Urinary bladder (tissue), 4 donors: Measurements from ENCODE around the gene DAND5. TPM values are rescaled to one million over a fixed set of nuclear protein-coding genes. Genes with fewer than 3 reads are reported as not detected.
A peak's percentile ranks its signal among the peaks of the same experiment; 100 is the strongest.

Experiments
- DNase-seq: peaks from one replicate; pipeline ENCODE4 v3.0.0-alpha.2; 2015; ENCODE audit errors: extremely low spot score
- H3K27ac ChIP-seq: one replicate; pipeline ENCODE4 v1.5.1; 2013; ENCODE audit warnings: low read depth, mild to moderate bottlenecking, moderate library complexity
- H3K36me3 ChIP-seq: one replicate; pipeline ENCODE4 v1.6.1; 2013; ENCODE audit warnings: mild to moderate bottlenecking, moderate library complexity; ENCODE audit not compliant: insufficient read depth
- H3K4me1 ChIP-seq: one replicate; pipeline ENCODE4 v1.6.1; 2013; ENCODE audit warnings: mild to moderate bottlenecking, moderate library complexity; ENCODE audit not compliant: insufficient read depth
- H3K4me3 ChIP-seq: one replicate; pipeline ENCODE4 v1.5.1; 2013; ENCODE audit warnings: low read depth, low read length
- WGBS: extraction: QIAGEN DNeasy Blood & Tissue Kit; methylation state at CpG from one replicate; pipeline ENCODE4 v1.1.7; 2013; 5-methylcytosine and 5-hydroxymethylcytosine counted together
- polyA plus RNA-seq: library from polyadenylated mRNA; stranded (reverse); fragments of 200-250 nt; gene quantifications from one replicate; pipeline ENCODE4 v1.2.3, GENCODE V29; 2013
- small RNA-seq: library from RNA; depleted of rRNA; stranded (forward); fragments of <200 nt; gene quantifications from one replicate; pipeline ENCODE3, GENCODE V24; 2014
- total RNA-seq: library from RNA; depleted of rRNA; stranded (reverse); fragments of >200 nt; gene quantifications from one replicate; pipeline ENCODE4 v1.2.3, GENCODE V29; 2014
- donor health status: healthy with polysubstance abuse.
- donor health status: healthy.

DAND5 gene
- total and polyA plus RNA-seq, 2 donors = not detected

DNA sequence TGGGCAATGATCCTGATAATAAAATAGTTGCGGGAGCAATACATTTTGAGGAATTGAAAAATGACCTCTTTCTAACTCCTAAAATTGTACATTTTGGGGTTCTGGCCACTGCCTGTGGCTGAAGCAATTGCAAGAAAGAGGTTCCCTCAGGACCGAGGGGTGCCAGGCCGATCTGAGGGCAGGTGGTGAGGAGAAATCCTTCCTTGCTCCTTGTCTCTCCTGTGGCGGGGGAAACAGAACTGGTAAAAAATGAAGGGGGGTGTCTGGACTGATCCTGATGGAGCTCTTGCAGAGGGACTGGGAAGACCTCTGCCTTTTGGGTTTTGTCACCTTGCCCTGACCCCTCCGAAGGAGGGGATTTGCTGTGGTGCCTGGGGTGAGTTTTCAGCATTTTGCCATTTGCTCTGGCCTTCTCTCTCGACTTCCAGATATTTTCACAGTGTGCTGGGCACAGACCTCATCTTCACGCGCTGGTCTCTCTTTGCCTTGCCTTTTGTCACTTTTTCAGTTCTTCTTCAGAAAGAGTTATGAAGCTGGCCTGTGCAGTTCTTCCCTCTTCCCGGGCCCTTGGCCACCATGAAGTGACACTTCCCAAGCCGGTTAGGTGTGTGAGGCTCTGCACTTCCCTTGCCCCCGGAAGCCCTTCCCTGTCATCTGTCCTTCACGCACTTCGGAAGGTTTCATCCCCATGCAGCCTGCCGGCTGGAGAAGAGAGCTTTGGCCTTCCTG lies 48.1 kb downstream of the DAND5 start:
- Histone ChIP-seq H3K4me3 (no peak overlapping the region), H3K27ac (peak overlapping the region; percentile 60), H3K4me1 (no peaks in the 10 kb centered on the region), H3K36me3 (no peaks in the 10 kb centered on the region)
- WGBS = 40% methylated on average over 14 of the region's 14 CpGs
- no peak for DNase-seq

DNA sequence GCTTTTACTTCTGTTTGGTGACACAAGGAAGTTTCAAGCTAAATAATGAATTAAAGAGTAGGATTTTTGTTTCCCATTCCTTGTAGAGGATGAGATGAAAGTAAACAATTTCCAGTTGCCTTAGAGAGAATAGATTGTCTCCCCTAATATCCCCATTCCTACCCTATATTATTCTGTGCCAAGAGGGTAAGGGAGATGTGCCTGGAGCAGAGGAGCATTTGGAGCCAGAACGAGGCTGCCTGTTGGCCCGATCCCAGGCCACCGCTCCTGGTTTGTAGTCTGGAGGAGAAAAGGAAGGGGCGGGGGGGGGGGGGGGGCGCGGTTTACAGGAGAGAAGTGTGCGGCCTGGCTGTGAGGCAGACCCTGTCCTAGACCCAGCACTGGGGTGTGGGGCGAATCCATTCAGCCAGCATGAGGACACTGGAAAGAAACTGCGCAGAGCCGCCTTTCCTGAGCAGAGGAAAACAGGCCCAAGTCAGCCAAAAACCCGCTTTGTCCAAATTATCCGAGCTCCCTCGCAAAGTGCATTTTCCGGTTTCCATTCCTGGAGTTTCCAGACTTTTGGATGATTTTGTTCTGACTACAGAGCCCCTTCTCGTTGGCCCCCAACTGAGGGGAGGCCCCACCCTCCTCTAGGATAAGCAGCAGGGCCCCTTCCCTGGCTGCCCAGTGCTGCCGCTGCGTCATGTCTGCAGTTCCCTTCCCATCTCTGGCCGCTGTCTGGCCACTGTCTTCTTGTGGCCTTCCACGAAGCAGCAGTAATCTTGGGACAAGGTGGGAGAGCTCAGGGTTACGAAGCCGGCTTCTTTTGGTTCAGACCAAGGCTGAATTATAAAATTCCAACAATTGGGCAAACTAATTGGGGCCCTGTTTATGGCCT lies 48.9 kb downstream of the DAND5 start:
- no peaks in the 10 kb centered on the region for H3K4me1 ChIP-seq
- WGBS = 20% methylated on average over 21 of the region's 21 CpGs

DNA sequence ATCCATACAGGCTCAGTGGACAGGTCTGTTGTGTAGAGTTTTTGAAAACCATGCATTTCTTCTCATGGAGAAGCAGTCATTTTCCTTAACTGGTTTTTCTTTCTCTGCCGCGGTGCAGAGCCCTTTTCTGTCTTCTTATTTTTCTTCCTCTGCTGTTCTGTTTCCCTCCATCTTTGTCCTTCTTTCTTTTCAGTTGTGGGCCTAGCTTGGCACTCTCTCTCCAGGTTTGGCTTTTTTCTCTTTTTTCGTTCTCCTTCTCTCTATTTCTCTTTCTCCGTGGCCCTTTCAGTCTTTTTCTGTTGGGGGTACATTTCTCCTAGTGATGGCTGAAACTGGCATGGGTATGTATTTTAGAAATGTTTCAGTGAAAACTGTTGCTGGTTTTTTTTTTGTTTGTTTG lies 50.0 kb downstream of the DAND5 start:
- H3K4me3 ChIP-seq = no peak overlapping the region
- 42% methylated on average over 4 of the region's 4 CpGs for WGBS

More for the DNA sequence above, 48.9 kb downstream of the DAND5 start:
- Histone ChIP-seq H3K27ac (peak overlapping the region; percentile 82), H3K36me3 (no peaks in the 10 kb centered on the region), H3K4me3 (no peak overlapping the region)
- no peak for DNase-seq

DNA sequence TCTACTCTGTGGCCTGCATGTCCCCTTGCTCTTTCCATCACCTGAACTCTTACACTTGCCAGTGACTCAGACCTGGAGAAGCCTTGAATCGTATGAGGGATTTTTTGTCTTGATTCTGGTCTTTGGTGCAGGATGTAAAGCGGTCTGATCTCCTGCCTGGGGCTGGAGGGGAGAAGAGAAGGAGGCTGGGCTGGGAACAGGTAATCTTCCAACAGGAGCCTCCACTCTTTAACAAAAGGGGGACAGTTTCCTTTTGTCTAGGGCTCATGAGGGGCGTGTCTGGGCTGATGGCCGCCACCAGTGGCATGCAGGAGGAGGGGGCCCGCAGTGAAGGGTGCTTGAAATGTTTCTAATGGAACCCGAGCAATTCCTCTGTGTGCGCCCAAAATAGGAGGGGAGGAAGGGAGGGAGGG lies 50.6 kb downstream of the DAND5 start:
- no peak for DNase-seq
- H3K4me1 ChIP-seq = no peaks in the 10 kb centered on the region
- H3K4me3 ChIP-seq = no peak overlapping the region
- no peaks in the 10 kb centered on the region for H3K36me3 ChIP-seq
- H3K27ac ChIP-seq = peak overlapping the region; percentile 64
- 41% methylated on average over 7 of the region's 7 CpGs for WGBS

More for the DNA sequence above, 50.0 kb downstream of the DAND5 start:
- H3K4me1 ChIP-seq = no peaks in the 10 kb centered on the region
- H3K27ac ChIP-seq = peak overlapping the region; percentile 24
- no peak for DNase-seq
- H3K36me3 ChIP-seq = no peaks in the 10 kb centered on the region

DNA sequence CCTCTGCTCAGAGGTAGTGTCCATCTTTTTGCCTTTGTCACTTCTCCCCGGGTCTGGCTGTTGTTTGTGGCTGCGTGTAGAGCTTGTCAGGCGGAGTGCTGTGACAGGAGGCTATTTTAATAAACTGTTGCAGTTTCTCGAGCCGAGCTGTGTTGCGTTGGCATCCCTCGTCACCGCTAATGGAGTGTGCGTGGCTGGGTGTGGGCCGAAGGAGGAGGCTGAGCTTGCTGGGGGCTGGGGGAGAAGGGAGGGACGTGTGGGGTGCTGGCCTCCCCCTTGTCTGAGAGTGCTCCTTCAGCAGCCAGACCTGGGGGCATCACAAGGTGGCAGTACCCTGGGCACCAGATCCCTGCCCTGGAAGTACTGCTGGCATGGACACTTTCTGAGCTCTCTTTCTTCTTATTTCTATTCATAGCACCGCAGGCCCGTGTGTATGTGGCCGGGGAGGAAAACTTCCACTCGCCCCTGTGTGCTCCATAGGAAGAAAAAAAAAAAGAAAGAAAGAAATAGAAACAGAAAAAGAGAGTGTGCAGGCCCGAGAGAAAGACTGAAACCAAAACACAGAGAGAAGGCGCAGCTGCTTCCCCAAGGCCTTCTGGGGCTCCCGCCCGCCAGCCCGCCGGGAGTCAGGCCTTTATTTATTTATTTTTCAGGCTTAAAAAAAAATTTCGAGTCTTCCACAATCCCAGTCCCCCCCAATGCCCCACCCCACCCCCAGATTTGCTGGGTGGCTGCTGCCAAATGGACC lies 52.9 kb downstream of the DAND5 start:
- WGBS = 17% methylated on average over 22 of the region's 22 CpGs
- no peak for DNase-seq
- no peak overlapping the region for H3K4me3 ChIP-seq
- H3K4me1 ChIP-seq = no peaks in the 10 kb centered on the region
- peak overlapping the region; percentile 96 for H3K27ac ChIP-seq
- H3K36me3 ChIP-seq = no peaks in the 10 kb centered on the region

DNA sequence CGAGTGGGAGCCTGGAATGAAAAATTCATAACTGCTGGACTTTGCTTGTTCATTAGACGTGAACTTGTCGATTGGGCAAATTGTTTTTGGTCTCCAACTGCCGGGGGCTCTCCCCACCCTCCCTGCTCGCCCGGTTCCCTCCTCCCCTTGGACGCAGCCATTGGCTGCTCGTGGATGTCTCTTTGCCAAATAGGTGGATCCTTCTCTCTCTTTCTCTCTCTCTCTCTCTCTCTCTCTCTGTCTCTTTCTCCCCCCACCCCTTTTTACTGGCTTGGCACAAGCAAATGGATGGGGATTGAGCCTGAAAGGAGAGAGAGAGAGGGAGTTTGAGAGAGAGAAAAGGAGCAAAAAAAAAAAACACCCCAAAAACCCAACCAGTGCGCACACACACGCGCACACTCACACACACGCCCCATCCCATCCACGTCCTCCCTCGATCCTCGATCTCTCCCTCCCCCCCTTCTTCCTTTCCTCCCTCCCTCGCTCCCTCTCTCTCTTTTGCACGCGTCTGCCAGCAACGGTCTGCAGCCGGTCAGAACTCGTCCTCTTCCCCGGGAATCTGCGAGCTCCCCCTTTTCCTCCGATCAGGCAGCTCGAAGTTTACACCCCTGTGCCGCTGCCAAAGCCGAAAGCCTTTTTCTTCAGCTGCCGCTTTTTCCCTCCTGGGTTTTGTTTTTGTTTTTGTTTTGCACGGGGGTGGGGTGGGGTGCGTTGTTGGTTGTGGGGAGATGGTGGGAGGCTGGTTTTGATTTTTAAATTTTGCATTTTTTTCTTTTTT lies 53.7 kb downstream of the DAND5 start:
- 3% methylated on average over 30 of the region's 30 CpGs for WGBS
- H3K4me3 ChIP-seq = peak overlapping the region; percentile 30
- H3K4me1 ChIP-seq = no peaks in the 10 kb centered on the region
- no peak overlapping the region for H3K27ac ChIP-seq
- DNase-seq = peak; percentile 89
- no peaks in the 10 kb centered on the region for H3K36me3 ChIP-seq

DNA sequence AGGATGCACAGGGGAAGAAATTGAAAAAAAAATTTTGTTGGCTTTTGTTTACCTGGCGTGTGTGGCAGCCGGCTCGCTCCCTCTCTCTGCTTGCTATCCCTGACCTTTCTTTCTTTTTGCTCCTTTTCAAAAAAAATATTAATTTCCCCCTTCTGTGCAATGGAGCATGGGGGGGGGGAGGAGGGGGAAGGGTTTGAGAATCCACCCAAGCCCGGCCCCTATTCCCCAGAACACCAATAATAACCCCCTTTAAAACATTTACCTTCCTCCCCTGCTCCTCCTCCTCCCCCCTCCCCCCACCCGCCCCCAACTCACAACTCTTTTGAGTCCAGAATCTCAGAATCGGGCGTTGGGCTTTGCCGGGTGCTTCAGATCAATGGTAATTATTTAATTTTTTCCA lies 54.3 kb downstream of the DAND5 start:
- 5% methylated on average over 8 of the region's 8 CpGs for WGBS
- Histone ChIP-seq H3K27ac (no peak overlapping the region), H3K4me1 (no peaks in the 10 kb centered on the region), H3K36me3 (no peaks in the 10 kb centered on the region), H3K4me3 (peak overlapping the region; percentile 30)
- no peak for DNase-seq

Small RNAs within 50 kb of the gene (small RNA-seq; reads per million reads assigned to genes)
- gene MIR5695 = 0.68 reads per million, percentile 61 among the genes with 10 or more reads in this experiment
- gene MIR6515 = 0.12 reads per million

Other genes with a start within 250 kb of the DAND5 start
- gene TNPO2, start 245.6 kb upstream of the DAND5 start, total RNA-seq = 35.4 TPM
- gene TNPO2, start 245.6 kb upstream of the DAND5 start, polyA plus RNA-seq = 50.7 TPM
- gene TRIR, start 234.9 kb upstream of the DAND5 start, total RNA-seq = 59.5 TPM
- 285 TPM for gene TRIR, start 234.9 kb upstream of the DAND5 start, polyA plus RNA-seq
- 22.7 TPM for gene GET3, start 232.1 kb upstream of the DAND5 start, total RNA-seq
- 84.4 TPM for gene GET3, start 232.1 kb upstream of the DAND5 start, polyA plus RNA-seq
- not detected for gene BEST2, start 217.8 kb upstream of the DAND5 start, total RNA-seq
- gene BEST2, start 217.8 kb upstream of the DAND5 start, polyA plus RNA-seq = not detected
- gene HOOK2, start 194.0 kb upstream of the DAND5 start, total RNA-seq = 30.2 TPM
- 28.4 TPM for gene HOOK2, start 194.0 kb upstream of the DAND5 start, polyA plus RNA-seq
- gene JUNB, start 178.1 kb upstream of the DAND5 start, total RNA-seq = 107 TPM
- gene JUNB, start 178.1 kb upstream of the DAND5 start, polyA plus RNA-seq = 545 TPM
- gene PRDX2, start 167.8 kb upstream of the DAND5 start, total RNA-seq = 74.2 TPM
- gene PRDX2, start 167.8 kb upstream of the DAND5 start, polyA plus RNA-seq = 245 TPM
- not detected for gene THSD8, start 167.5 kb upstream of the DAND5 start, total RNA-seq
- gene THSD8, start 167.5 kb upstream of the DAND5 start, polyA plus RNA-seq = not detected
- 9.5 TPM for gene RNASEH2A, start 163.0 kb upstream of the DAND5 start, total RNA-seq
- gene RNASEH2A, start 163.0 kb upstream of the DAND5 start, polyA plus RNA-seq = 12.8 TPM
- gene RTBDN, start 135.0 kb upstream of the DAND5 start, total RNA-seq = not detected
- 0.65 TPM for gene RTBDN, start 135.0 kb upstream of the DAND5 start, polyA plus RNA-seq
- gene MAST1, start 131.1 kb upstream of the DAND5 start, total RNA-seq = 0.74 TPM
- 1.1 TPM for gene MAST1, start 131.1 kb upstream of the DAND5 start, polyA plus RNA-seq
- 10.6 TPM for gene DNASE2, start 88.1 kb upstream of the DAND5 start, total RNA-seq
- gene DNASE2, start 88.1 kb upstream of the DAND5 start, polyA plus RNA-seq = 58.9 TPM
- gene KLF1, start 82.4 kb upstream of the DAND5 start, total RNA-seq = 0.26 TPM
- gene KLF1, start 82.4 kb upstream of the DAND5 start, polyA plus RNA-seq = 0.08 TPM
- gene GCDH, start 78.4 kb upstream of the DAND5 start, total RNA-seq = 13.8 TPM
- 54.5 TPM for gene GCDH, start 78.4 kb upstream of the DAND5 start, polyA plus RNA-seq
- 0.85 TPM for gene SYCE2, start 50.3 kb upstream of the DAND5 start, total RNA-seq
- 0.10 TPM for gene SYCE2, start 50.3 kb upstream of the DAND5 start, polyA plus RNA-seq
- 27.2 TPM for gene FARSA, start 35.9 kb upstream of the DAND5 start, total RNA-seq
- gene FARSA, start 35.9 kb upstream of the DAND5 start, polyA plus RNA-seq = 51.3 TPM
- 350 TPM for gene CALR, start 31.0 kb upstream of the DAND5 start, total RNA-seq
- 366 TPM for gene CALR, start 31.0 kb upstream of the DAND5 start, polyA plus RNA-seq
- gene RAD23A, start 23.7 kb upstream of the DAND5 start, total RNA-seq = 29.5 TPM
- 129 TPM for gene RAD23A, start 23.7 kb upstream of the DAND5 start, polyA plus RNA-seq
- gene GADD45GIP1, start 12.4 kb upstream of the DAND5 start, total RNA-seq = 7.3 TPM
- 45.9 TPM for gene GADD45GIP1, start 12.4 kb upstream of the DAND5 start, polyA plus RNA-seq
- gene NFIX, start 25.9 kb downstream of the DAND5 start, total RNA-seq = 83.5 TPM
- gene NFIX, start 25.9 kb downstream of the DAND5 start, polyA plus RNA-seq = 88.6 TPM
- 4.8 TPM for gene LYL1, start 133.3 kb downstream of the DAND5 start, total RNA-seq
- gene LYL1, start 133.3 kb downstream of the DAND5 start, polyA plus RNA-seq = 15.7 TPM
- gene TRMT1, start 147.2 kb downstream of the DAND5 start, total RNA-seq = 16.5 TPM
- 31.2 TPM for gene TRMT1, start 147.2 kb downstream of the DAND5 start, polyA plus RNA-seq
- gene NACC1, start 148.7 kb downstream of the DAND5 start, total RNA-seq = 10.2 TPM
- gene NACC1, start 148.7 kb downstream of the DAND5 start, polyA plus RNA-seq = 25.7 TPM
- 26.4 TPM for gene STX10, start 180.8 kb downstream of the DAND5 start, total RNA-seq
- 76.1 TPM for gene STX10, start 180.8 kb downstream of the DAND5 start, polyA plus RNA-seq
- gene IER2, start 180.8 kb downstream of the DAND5 start, total RNA-seq = 17.0 TPM
- gene IER2, start 180.8 kb downstream of the DAND5 start, polyA plus RNA-seq = 268 TPM